SK-N-SH (cell line): ENCODE results near the gene CCNB1. TPM values are rescaled to one million over a fixed set of nuclear protein-coding genes. Genes with fewer than 3 reads are reported as not detected.

ENCODE experiments used
- CTCF ChIA-PET: fragments of 300-600, 350-600 bp; formaldehyde crosslinking; extraction: SDS; loops from one replicate; lab custom pipeline; 2021; lab: Yijun Ruan, JAX
- POLR2A ChIA-PET: fragments of 350-600 bp; sonication (Branson Sonifier 250); formaldehyde crosslinking; extraction: SDS; loops from one replicate; lab custom pipeline; 2020; ENCODE audit warnings: antibody characterized with exemption, inconsistent platforms; lab: Yijun Ruan, JAX
- DNase-seq: peaks from one replicate; pipeline ENCODE4 v3.0.0; 2012
- H2AFZ ChIP-seq: fragments of 200-600 bp; sonication (generic); 2 replicates; pipeline ENCODE4 v1.8.1; 2016; ENCODE audit warnings: antibody characterized with exemption, mild to moderate bottlenecking, low read depth
- H3F3A ChIP-seq: fragments of 200-600 bp; sonication (generic); replicated peaks from 2 replicates; pipeline ENCODE3; 2016; ENCODE audit warnings: antibody characterized with exemption, mild to moderate bottlenecking; ENCODE audit not compliant: insufficient read depth
- H3K27ac ChIP-seq, 2 experiments: fragments of 200-500 bp in 1 of 2; fragments of 200-600 bp in 1 of 2; sonication (Bioruptor generic) in 1 of 2; sonication (generic), shearing (Covaris generic) in 1 of 2; 2 replicates each; pipeline versions ENCODE4 v1.5.1 to v1.6.1; 2014 to 2016; ENCODE audit warnings: low read depth in 2 of 2, inconsistent platforms in 1 of 2, low read length in 1 of 2, mild to moderate bottlenecking in 1 of 2, mixed read lengths in 1 of 2
- H3K27me3 ChIP-seq: fragments of 200-600 bp; sonication (generic), shearing (Covaris generic); 2 replicates; pipeline ENCODE4 v1.6.1; 2016; ENCODE audit warnings: mixed run types; ENCODE audit not compliant: insufficient read depth
- H3K36me3 ChIP-seq, 2 experiments: fragments of 200-500 bp in 1 of 2; fragments of 200-600 bp in 1 of 2; sonication (Bioruptor generic) in 1 of 2; sonication (generic) in 1 of 2; replicated peaks in 1 of 2; 2 replicates each; pipeline versions ENCODE3 to v1.5.1; 2014 to 2016; ENCODE audit warnings: low read length in 1 of 2, mild to moderate bottlenecking in 1 of 2; ENCODE audit not compliant: insufficient read depth in 2 of 2, control insufficient read depth in 1 of 2
- H3K4me1 ChIP-seq, 2 experiments: fragments of 200-500 bp in 1 of 2; fragments of 200-600 bp in 1 of 2; sonication (Bioruptor generic) in 1 of 2; sonication (generic), shearing (Covaris generic) in 1 of 2; 2 replicates each; pipeline versions ENCODE4 v1.5.1 to v1.6.1; 2014 to 2016; ENCODE audit warnings: low read depth in 1 of 2, low read length in 1 of 2, mixed run types in 1 of 2; ENCODE audit not compliant: insufficient read depth in 2 of 2, control insufficient read depth in 1 of 2
- H3K4me2 ChIP-seq: fragments of 200-600 bp; sonication (generic), shearing (Covaris generic); 2 replicates; pipeline ENCODE4 v1.6.1; 2017; ENCODE audit warnings: mixed run types
- H3K4me3 ChIP-seq, 2 experiments: fragments of 200-500 bp in 1 of 2; fragments of 200-600 bp in 1 of 2; sonication (Bioruptor generic) in 1 of 2; sonication (generic), shearing (Covaris generic) in 1 of 2; 2 replicates each; pipeline versions ENCODE4 v1.5.1 to v1.8.1; 2014 to 2016; ENCODE audit warnings: low read depth in 2 of 2, inconsistent platforms in 1 of 2, low read length in 1 of 2, mild to moderate bottlenecking in 1 of 2, mixed read lengths in 1 of 2, moderate library complexity in 1 of 2
- H3K79me2 ChIP-seq: fragments of 200-600 bp; sonication (generic); 2 replicates; pipeline ENCODE4 v1.8.1; 2017; ENCODE audit warnings: mild to moderate bottlenecking; ENCODE audit not compliant: insufficient read depth
- H3K9ac ChIP-seq: fragments of 200-600 bp; sonication (generic); 2 replicates; pipeline ENCODE4 v1.6.1; 2017; ENCODE audit warnings: mixed run types
- H3K9me2 ChIP-seq: fragments of 200-600 bp; sonication (generic); 2 replicates; pipeline ENCODE4 v1.6.1; 2017; ENCODE audit warnings: mixed run types
- H3K9me3 ChIP-seq: fragments of 200-600 bp; sonication (generic); 2 replicates; pipeline ENCODE4 v1.6.1; 2017; ENCODE audit warnings: mixed run types, mild to moderate bottlenecking, moderate library complexity
- H4K20me1 ChIP-seq: fragments of 200-600 bp; sonication (generic); 2 replicates; pipeline ENCODE4 v1.6.1; 2017; ENCODE audit warnings: mild to moderate bottlenecking, mixed run types; ENCODE audit not compliant: insufficient read depth
- CHD2 ChIP-seq: fragments of 150-350 bp; IDR thresholded peaks from 2 replicates; pipeline ENCODE4 v1.6.1; 2018; ENCODE audit warnings: low read length; ENCODE audit not compliant: partially characterized antibody
- EP300 ChIP-seq, 2 experiments: IDR thresholded peaks; 2 replicates each; pipeline versions ENCODE4 v1.4.0 to v1.6.1; 2012; ENCODE audit warnings: borderline replicate concordance in 1 of 2, low read depth in 1 of 2, low read length in 1 of 2
- EZH2phosphoT487 ChIP-seq: fragments of 200-600 bp; sonication (generic); IDR thresholded peaks from 2 replicates; pipeline ENCODE4 v1.6.1; 2017; ENCODE audit warnings: low read depth, mixed run types, mild to moderate bottlenecking, antibody characterized with exemption, moderate library complexity, borderline replicate concordance
- FOSL2 ChIP-seq: IDR thresholded peaks from 2 replicates; pipeline ENCODE4 v1.4.0; 2012; ENCODE audit warnings: low read depth, mild to moderate bottlenecking, moderate library complexity, borderline replicate concordance
- FOXJ3 ChIP-seq: sonication (generic); formaldehyde crosslinking; IDR thresholded peaks from 2 replicates; pipeline ENCODE4 v1.5.1; 2020; ENCODE audit warnings: mild to moderate bottlenecking, missing genetic modification reagents
- FOXM1 ChIP-seq: IDR thresholded peaks from 2 replicates; pipeline ENCODE4 v1.4.0; 2012; ENCODE audit warnings: low read depth, mild to moderate bottlenecking
- GATA2 ChIP-seq: sonication (generic); formaldehyde crosslinking; IDR thresholded peaks from 2 replicates; pipeline ENCODE4 v1.5.0; 2020; ENCODE audit warnings: mild to moderate bottlenecking, missing genetic modification reagents
- JUND ChIP-seq: IDR thresholded peaks from 2 replicates; pipeline ENCODE4 v1.4.0; 2012
- MEF2A ChIP-seq: IDR thresholded peaks from 2 replicates; pipeline ENCODE4 v1.4.0; 2012; ENCODE audit warnings: low read depth, borderline replicate concordance
- MXI1 ChIP-seq: IDR thresholded peaks from 2 replicates; pipeline ENCODE4 v1.6.1; 2012; ENCODE audit warnings: mild to moderate bottlenecking, low read depth, low read length, improper control_type of control experiment
- POLR2AphosphoS5 ChIP-seq: IDR thresholded peaks from 2 replicates; pipeline ENCODE4 v1.6.1; 2012; ENCODE audit warnings: low read depth, low read length
- RAD21 ChIP-seq: IDR thresholded peaks from 2 replicates; pipeline ENCODE4 v1.6.1; 2012; ENCODE audit warnings: mild to moderate bottlenecking, low read length
- RFX5 ChIP-seq: IDR thresholded peaks from 2 replicates; pipeline ENCODE4 v1.6.1; 2012; ENCODE audit warnings: mild to moderate bottlenecking, improper control_type of control experiment, low read length
- SMC3 ChIP-seq: IDR thresholded peaks from 2 replicates; pipeline ENCODE4 v1.6.1; 2012; ENCODE audit warnings: low read depth, low read length, improper control_type of control experiment
- TEAD4 ChIP-seq: IDR thresholded peaks from 2 replicates; pipeline ENCODE4 v1.4.0; 2012; ENCODE audit warnings: mild to moderate bottlenecking, borderline replicate concordance; ENCODE audit not compliant: insufficient read depth
- WGBS: methylation state at CpG from one replicate; pipeline ENCODE4 v1.1.6; 2017; ENCODE audit warnings: low lambda C conversion rate; 5-methylcytosine and 5-hydroxymethylcytosine counted together
- polyA plus RNA-seq, 3 experiments: library from polyadenylated mRNA; depleted of rRNA; stranded (reverse); fragments of >200 nt; gene quantifications; 2 replicates each; pipeline ENCODE4 v1.2.3, GENCODE V29; 2012
- TF ChIP-seq, protein P1 (sequence below): IDR thresholded peaks from 2 replicates; pipeline ENCODE4 v1.4.0; 2012; ENCODE audit warnings: low read depth
- TF ChIP-seq, protein P2 (sequence below): fragments of 150-350 bp; IDR thresholded peaks from 2 replicates; pipeline ENCODE4 v1.6.1; 2016; ENCODE audit warnings: mild to moderate bottlenecking, low read depth, low read length
- TF ChIP-seq, protein P3 (sequence below): IDR thresholded peaks from 2 replicates; pipeline ENCODE4 v1.4.0; 2012; ENCODE audit warnings: low read depth, borderline replicate concordance
- TF ChIP-seq, protein P4 (sequence below): fragments of 200-600 bp; sonication (generic); IDR thresholded peaks from 2 replicates; pipeline ENCODE4 v1.6.1; 2017; ENCODE audit warnings: antibody characterized with exemption, mild to moderate bottlenecking, moderate library complexity
- TF ChIP-seq, protein P5 (sequence below): fragments of 150-350 bp; IDR thresholded peaks from 2 replicates; pipeline ENCODE4 v1.6.1; 2017; ENCODE audit warnings: antibody characterized with exemption, low read length, low read depth, borderline replicate concordance

Gene CCNB1
- polyA plus RNA-seq, 1 of the 3 experiments (the other 2 are of a cell fraction), result 78.6 TPM

DNA sequence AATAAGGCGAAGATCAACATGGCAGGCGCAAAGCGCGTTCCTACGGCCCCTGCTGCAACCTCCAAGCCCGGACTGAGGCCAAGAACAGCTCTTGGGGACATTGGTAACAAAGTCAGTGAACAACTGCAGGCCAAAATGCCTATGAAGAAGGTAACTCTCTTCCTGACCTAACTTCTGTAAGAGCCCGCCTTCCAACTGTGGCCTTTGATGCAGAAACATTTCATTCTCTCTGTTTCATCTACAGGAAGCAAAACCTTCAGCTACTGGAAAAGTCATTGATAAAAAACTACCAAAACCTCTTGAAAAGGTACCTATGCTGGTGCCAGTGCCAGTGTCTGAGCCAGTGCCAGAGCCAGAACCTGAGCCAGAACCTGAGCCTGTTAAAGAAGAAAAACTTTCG, 979 bp downstream of the CCNB1 start (continued):
- TF ChIP-seq, protein P1, sequence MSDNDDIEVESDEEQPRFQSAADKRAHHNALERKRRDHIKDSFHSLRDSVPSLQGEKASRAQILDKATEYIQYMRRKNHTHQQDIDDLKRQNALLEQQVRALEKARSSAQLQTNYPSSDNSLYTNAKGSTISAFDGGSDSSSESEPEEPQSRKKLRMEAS, result no peak
- TF ChIP-seq, protein P2, sequence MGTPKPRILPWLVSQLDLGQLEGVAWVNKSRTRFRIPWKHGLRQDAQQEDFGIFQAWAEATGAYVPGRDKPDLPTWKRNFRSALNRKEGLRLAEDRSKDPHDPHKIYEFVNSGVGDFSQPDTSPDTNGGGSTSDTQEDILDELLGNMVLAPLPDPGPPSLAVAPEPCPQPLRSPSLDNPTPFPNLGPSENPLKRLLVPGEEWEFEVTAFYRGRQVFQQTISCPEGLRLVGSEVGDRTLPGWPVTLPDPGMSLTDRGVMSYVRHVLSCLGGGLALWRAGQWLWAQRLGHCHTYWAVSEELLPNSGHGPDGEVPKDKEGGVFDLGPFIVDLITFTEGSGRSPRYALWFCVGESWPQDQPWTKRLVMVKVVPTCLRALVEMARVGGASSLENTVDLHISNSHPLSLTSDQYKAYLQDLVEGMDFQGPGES, result no peak
- TF ChIP-seq, protein P3, sequence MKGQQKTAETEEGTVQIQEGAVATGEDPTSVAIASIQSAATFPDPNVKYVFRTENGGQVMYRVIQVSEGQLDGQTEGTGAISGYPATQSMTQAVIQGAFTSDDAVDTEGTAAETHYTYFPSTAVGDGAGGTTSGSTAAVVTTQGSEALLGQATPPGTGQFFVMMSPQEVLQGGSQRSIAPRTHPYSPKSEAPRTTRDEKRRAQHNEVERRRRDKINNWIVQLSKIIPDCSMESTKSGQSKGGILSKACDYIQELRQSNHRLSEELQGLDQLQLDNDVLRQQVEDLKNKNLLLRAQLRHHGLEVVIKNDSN, result no peak
- TF ChIP-seq JUND (no peak), TEAD4 (no peak), FOXM1 (no peak), FOSL2 (no peak)
- TF ChIP-seq, protein P4, sequence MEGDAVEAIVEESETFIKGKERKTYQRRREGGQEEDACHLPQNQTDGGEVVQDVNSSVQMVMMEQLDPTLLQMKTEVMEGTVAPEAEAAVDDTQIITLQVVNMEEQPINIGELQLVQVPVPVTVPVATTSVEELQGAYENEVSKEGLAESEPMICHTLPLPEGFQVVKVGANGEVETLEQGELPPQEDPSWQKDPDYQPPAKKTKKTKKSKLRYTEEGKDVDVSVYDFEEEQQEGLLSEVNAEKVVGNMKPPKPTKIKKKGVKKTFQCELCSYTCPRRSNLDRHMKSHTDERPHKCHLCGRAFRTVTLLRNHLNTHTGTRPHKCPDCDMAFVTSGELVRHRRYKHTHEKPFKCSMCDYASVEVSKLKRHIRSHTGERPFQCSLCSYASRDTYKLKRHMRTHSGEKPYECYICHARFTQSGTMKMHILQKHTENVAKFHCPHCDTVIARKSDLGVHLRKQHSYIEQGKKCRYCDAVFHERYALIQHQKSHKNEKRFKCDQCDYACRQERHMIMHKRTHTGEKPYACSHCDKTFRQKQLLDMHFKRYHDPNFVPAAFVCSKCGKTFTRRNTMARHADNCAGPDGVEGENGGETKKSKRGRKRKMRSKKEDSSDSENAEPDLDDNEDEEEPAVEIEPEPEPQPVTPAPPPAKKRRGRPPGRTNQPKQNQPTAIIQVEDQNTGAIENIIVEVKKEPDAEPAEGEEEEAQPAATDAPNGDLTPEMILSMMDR, result no peak

DNA sequence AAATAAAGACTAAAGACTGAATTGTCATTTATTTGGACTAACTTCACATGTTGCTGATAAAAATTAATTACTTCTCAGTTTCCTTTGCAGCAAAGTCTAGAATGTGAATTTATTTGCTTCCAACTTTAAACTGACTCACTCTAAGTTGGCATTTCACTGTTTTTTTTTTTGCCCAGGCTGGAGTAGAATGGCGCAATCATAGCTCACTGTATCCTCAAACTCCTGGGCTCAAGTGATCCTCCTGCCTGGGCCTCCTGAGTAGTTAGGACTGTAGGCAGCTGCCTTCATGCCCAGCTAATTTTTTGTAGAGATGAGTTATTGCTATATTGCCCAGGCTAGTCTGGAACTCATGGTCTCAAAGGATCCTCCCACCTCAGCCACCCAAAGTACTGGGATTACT, 3.5 kb downstream of the CCNB1 start:
- WGBS, result 92% methylated on average over 1 of the region's 1 CpG
- H3K9ac ChIP-seq, result no peak overlapping the region
- no peaks in the 10 kb centered on the region for H3K9me3 ChIP-seq
- peaks cover 67% of the 10 kb centered on the region for H3K79me2 ChIP-seq
- H3K4me2 ChIP-seq, result no peak overlapping the region
- peaks cover 27 to 35% of the 10 kb centered on the region in 2 experiments for H3K36me3 ChIP-seq
- ChIA-PET POLR2A (interaction anchor here (0.6 kb wide), 1 partner anchor 327 kb away, joined by 3 read pairs; no protein-coding TSS in a partner anchor), CTCF (no interaction called here)
- no peak overlapping the region for H3K4me3 ChIP-seq
- no peak for DNase-seq
- H3F3A ChIP-seq, result peaks cover 14% of the 10 kb centered on the region
- no peak overlapping the region for H2AFZ ChIP-seq
- H3K9me2 ChIP-seq, result no peaks in the 10 kb centered on the region
- H4K20me1 ChIP-seq, result peaks cover 3% of the 10 kb centered on the region; the same call in 1 of the 2 replicates
- no peak for TF ChIP-seq SMC3
- TF ChIP-seq, protein P1, result no peak
- no peak for TF ChIP-seq GATA2 (CRISPR knock-in tag)
- no peak for TF ChIP-seq RFX5
- TF ChIP-seq FOSL2, result no peak
- TF ChIP-seq POLR2AphosphoS5, result no peak
- TF ChIP-seq MXI1, result no peak
- TF ChIP-seq, protein P5, sequence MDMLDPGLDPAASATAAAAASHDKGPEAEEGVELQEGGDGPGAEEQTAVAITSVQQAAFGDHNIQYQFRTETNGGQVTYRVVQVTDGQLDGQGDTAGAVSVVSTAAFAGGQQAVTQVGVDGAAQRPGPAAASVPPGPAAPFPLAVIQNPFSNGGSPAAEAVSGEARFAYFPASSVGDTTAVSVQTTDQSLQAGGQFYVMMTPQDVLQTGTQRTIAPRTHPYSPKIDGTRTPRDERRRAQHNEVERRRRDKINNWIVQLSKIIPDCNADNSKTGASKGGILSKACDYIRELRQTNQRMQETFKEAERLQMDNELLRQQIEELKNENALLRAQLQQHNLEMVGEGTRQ, result no peak
- TF ChIP-seq, protein P4, result no peak
- no peak for TF ChIP-seq RAD21
- no peak for TF ChIP-seq EP300 (IDR thresholded peaks at IDR 0.05; ENCODE audit: borderline replicate concordance in 1 of 2, low read depth in 1 of 2, low read length in 1 of 2)
- TF ChIP-seq MEF2A, result no peak
- no peak for TF ChIP-seq CHD2
- no peak for TF ChIP-seq EZH2phosphoT487
- no peak for TF ChIP-seq FOXJ3
- TF ChIP-seq, protein P2, result no peak
- H3K27me3 ChIP-seq, result no peaks in the 10 kb centered on the region
- no peak overlapping the region for H3K27ac ChIP-seq
- H3K4me1 ChIP-seq, result peaks cover 10 to 11% of the 10 kb centered on the region in 2 experiments; a peak in 3 of 4 replicates
